ENCODE results near the gene STX8.

Gene STX8

DNA sequence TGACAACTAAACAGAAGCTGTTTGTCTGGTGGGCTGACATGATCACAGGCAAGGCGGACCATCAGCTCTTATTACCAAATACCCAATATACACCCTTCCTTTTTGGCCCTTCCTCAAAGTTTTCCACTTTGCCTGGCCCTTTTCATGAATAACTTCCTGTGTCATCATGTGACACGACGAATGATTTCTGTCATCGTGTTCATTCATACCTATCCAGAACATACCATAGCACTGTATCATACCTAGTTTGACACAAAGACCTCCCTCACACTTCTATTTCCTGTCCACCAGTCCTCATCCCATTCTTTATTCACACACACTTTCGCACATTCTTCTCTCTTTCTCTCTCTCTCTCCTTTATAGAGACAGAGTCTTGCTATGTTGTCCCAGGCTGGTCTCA lies 131.8 kb downstream of the STX8 start:
- Histone ChIP-seq H3K9me3 (ENCODE audit: control insufficient read depth, insufficient read depth, low read depth, low read length) (no peaks in the 10 kb centered on the region), H3K27ac (ENCODE audit: extremely low read depth, low read depth, low read length) (no peak overlapping the region), H3K4me3 (ENCODE audit: low read depth, low read length) (no peak overlapping the region), H3K4me1 (ENCODE audit: control insufficient read depth, insufficient read depth, low read length) (no peaks in the 10 kb centered on the region), H3K36me3 (ENCODE audit: control insufficient read depth in 2 of 2, insufficient read depth in 1 of 2, low read length in 2 of 2) (no peaks in the 10 kb centered on the region)
- CTCF ChIA-PET, result interaction anchor here (0.7 to 1.8 kb wide), 2 partner anchors 37 to 199 kb away, joined by 3 to 5 read pairs; no protein-coding TSS in a partner anchor
- TF ChIP-seq ZNF76 (tag by site-specific recombination; IDR thresholded peaks at IDR 0.05; ENCODE audit: borderline replicate concordance, low read depth) (no peak), ZNF629 (tag by site-specific recombination; IDR thresholded peaks at IDR 0.05) (no peak), ZNF791 (tag by site-specific recombination; IDR thresholded peaks at IDR 0.05) (no peak), ZNF626 (tag by site-specific recombination; IDR thresholded peaks at IDR 0.05) (no peak), ZNF670 (tag by site-specific recombination; IDR thresholded peaks at IDR 0.05; ENCODE audit: low read depth) (no peak), ZNF157 (tag by site-specific recombination; IDR thresholded peaks at IDR 0.05) (no peak), ZNF701 (tag by site-specific recombination; IDR thresholded peaks at IDR 0.05) (no peak), ZBTB6 (tag by site-specific recombination; IDR thresholded peaks at IDR 0.05) (no peak), ZNF768 (tag by site-specific recombination; IDR thresholded peaks at IDR 0.05) (no peak), ZNF660 (tag by site-specific recombination; IDR thresholded peaks at IDR 0.05) (no peak), ZFHX2 (tag by site-specific recombination; conservative IDR thresholded peaks at IDR 0.05) (no peak), HOXA7 (CRISPR knock-in tag; IDR thresholded peaks at IDR 0.05; ENCODE audit: borderline replicate concordance) (no peak), ZEB2 (tag by site-specific recombination; IDR thresholded peaks at IDR 0.05) (no peak), ZNF416 (tag by site-specific recombination; IDR thresholded peaks at IDR 0.05) (no peak), ZNF560 (tag by site-specific recombination; IDR thresholded peaks at IDR 0.05; ENCODE audit: borderline replicate concordance) (no peak), ZNF704 (tag by site-specific recombination; IDR thresholded peaks at IDR 0.05) (no peak), ZNF146 (tag by site-specific recombination; IDR thresholded peaks at IDR 0.05) (no peak), ZNF530 (tag by site-specific recombination; IDR thresholded peaks at IDR 0.05; ENCODE audit: low read depth) (no peak), ZNF2 (tag by site-specific recombination; IDR thresholded peaks at IDR 0.05) (no peak)
- TF ChIP-seq, protein P1, sequence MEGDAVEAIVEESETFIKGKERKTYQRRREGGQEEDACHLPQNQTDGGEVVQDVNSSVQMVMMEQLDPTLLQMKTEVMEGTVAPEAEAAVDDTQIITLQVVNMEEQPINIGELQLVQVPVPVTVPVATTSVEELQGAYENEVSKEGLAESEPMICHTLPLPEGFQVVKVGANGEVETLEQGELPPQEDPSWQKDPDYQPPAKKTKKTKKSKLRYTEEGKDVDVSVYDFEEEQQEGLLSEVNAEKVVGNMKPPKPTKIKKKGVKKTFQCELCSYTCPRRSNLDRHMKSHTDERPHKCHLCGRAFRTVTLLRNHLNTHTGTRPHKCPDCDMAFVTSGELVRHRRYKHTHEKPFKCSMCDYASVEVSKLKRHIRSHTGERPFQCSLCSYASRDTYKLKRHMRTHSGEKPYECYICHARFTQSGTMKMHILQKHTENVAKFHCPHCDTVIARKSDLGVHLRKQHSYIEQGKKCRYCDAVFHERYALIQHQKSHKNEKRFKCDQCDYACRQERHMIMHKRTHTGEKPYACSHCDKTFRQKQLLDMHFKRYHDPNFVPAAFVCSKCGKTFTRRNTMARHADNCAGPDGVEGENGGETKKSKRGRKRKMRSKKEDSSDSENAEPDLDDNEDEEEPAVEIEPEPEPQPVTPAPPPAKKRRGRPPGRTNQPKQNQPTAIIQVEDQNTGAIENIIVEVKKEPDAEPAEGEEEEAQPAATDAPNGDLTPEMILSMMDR (tag by site-specific recombination; IDR thresholded peaks at IDR 0.05), result no peak
- POLR2A ChIA-PET, result no interaction called here

DNA sequence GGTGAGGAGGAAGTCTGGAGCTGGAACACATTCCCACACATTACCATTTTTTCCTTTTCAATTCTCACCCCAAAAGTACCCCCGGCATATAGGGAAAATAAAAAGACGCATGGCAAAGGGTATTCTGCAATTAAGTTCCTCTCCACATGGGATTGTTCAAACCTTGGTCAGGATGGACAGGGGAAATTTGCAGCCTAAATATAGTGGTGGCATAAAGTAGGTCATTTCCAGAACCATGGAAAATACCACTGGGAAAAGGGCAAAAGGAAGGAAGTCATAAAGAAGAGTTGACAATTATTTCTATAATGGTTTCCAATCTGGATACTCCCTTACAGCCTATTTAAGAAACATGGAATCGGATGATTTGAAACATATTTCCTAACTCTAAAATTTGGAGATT lies 135.8 kb downstream of the STX8 start:
- POLR2A ChIA-PET, result no interaction called here
- CTCF ChIA-PET, result no interaction called here
- Histone ChIP-seq H3K27ac (ENCODE audit: extremely low read depth, low read depth, low read length) (no peak overlapping the region), H3K9me3 (ENCODE audit: control insufficient read depth, insufficient read depth, low read depth, low read length) (no peaks in the 10 kb centered on the region), H3K4me3 (ENCODE audit: low read depth, low read length) (no peak overlapping the region), H3K4me1 (ENCODE audit: control insufficient read depth, insufficient read depth, low read length) (no peaks in the 10 kb centered on the region), H3K36me3 (ENCODE audit: control insufficient read depth in 2 of 2, insufficient read depth in 1 of 2, low read length in 2 of 2) (no peaks in the 10 kb centered on the region)
- TF ChIP-seq ZEB2 (tag by site-specific recombination; IDR thresholded peaks at IDR 0.05) (no peak), ZNF707 (tag by site-specific recombination; IDR thresholded peaks at IDR 0.05) (no peak)

Measured in HEK293 (cell line).